GM18507 (cell line): Measurements from ENCODE around the gene EDAR.

Experiments used
- DNase-seq: peaks from one replicate; pipeline ENCODE4 v3.0.0; 2011; ENCODE audit warnings: low read depth; ENCODE audit not compliant: insufficient read length; ENCODE audit errors: extremely low spot score
- FAIRE-seq: peaks from 2 replicates; lab custom pipeline; 2011; peaks lifted over from hg19 to GRCh38; lab: Jason Lieb, UNC

EDAR gene

DNA sequence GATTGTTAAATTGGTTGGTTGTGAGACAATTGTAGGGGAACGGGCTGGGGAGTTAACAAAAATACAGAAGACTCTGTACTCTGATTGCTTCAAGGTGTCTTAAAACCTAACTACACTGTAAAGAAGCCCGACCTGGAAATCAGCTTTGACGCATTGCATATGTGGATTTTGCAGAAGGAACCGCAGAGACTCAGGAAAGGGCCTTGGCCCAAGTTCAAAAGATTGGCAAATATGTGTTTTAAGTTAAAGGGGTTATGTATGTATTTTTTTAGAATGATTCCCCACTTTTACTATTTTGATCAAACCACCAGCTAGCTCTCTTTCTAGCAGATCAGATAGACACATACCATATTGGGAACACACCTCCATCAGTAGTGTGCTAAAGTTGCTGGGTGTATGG, 18.0 kb upstream of the EDAR start:
- FAIRE-seq, result no peak
- DNase-seq, result no peak

- FAIRE-seq (no peak), DNase-seq (no peak)
Observed at GRCh38 chr2:109005686-109006204, 16.7 kb upstream of the EDAR start.

GRCh38 chr2:109001201-109001600, 12.2 kb upstream of the EDAR start:
- DNase-seq, result no peak
- FAIRE-seq, result no peak

DNA sequence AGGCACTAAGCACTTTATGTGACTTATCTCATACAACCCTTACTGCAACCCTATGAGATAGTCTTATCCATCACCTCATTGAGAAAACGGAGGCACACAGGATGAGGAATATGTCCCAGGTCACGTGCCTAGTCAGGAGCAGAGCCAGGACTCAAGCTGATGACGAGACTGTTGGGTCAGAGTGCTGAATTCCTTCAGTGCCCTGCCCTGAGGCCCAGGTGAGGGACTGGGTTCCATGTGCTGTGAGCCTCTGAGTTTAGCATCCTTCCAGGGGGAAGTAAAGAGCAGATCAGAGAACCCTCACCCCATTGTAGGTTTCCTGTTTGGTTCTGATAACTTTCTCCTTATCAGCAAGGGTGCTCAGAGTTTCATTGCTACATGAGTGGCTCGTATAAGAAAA, 11.7 kb upstream of the EDAR start:
- FAIRE-seq (no peak), DNase-seq (no peak)

DNA sequence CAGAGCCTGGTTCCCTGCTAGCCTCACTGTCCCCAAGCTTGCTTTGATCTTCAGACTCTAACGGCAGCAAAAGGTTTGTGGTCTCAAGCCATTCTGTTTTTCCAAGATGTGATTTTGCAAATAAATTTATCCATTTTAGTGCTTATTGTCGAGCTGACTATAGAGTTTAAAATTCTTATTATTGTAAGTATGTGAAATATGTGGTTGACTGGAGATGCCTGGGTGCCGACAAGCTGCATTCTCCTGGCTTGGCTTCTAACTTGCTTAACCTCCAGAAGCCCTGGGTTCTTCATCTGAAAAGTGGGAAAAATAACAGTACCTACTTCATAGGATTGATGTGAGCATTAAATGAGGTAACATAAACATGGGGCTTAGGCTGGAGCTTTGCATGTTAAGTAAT, 9.9 kb upstream of the EDAR start:
- DNase-seq (no peak), FAIRE-seq (no peak)

DNA sequence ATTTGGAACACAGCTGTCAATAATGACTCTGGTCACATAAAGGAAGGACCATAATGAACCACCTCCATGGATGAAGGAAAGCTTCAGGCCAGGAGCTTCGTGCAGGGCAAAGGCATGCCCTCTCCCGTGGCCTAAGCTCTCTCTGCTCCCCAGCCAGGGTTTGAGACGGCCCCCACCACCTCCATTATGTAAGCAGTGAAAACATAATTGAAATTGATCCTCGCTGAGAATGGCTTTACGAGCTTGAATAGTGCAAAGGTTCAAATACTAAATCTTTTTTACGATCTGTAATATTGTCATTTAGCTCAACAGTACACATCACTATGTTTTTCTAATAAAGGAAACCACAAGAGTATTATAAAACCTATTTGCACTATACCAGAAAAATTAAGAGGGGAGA, 5.2 kb upstream of the EDAR start:
- no peak for FAIRE-seq
- DNase-seq, result no peak

GRCh38 chr2:108993095-108993937, 4.3 kb upstream of the EDAR start:
- DNase-seq (no peak), FAIRE-seq (no peak)

DNA sequence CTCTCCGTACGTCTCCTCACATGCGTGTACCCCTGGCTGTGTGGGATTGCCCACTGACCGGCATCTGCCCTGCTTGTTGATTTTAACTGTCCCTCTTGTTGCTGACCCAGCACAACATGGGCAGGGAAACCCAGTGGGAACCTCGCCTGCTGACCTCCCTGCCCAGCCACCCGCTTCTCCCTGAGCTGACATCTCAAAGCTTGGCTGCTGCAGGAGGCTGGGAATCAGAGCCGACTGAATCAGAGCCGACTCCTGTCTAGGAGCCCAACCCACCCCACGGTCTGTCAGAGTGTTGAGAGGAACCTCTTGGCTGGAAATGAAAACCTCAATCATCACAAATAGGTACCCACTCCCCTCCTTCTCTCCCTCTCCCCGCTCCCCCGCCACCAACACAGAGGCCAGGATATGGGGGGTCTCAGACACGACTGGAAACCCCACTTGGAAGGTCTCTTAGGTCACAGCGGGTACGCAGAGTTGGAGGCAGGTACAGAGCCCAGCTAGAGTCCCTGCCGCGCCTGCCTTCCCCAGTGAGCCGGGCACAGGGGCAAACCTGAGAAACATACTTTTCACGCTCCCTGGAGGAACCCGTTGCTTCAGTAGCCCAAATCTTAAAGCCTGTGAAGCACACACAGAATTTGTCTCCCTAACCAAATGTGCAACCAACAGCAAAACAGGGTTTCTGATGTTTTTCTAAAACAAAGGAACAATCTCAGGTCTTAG, 784 bp downstream of the EDAR start:
- no peak for DNase-seq
- FAIRE-seq, result no peak

DNA sequence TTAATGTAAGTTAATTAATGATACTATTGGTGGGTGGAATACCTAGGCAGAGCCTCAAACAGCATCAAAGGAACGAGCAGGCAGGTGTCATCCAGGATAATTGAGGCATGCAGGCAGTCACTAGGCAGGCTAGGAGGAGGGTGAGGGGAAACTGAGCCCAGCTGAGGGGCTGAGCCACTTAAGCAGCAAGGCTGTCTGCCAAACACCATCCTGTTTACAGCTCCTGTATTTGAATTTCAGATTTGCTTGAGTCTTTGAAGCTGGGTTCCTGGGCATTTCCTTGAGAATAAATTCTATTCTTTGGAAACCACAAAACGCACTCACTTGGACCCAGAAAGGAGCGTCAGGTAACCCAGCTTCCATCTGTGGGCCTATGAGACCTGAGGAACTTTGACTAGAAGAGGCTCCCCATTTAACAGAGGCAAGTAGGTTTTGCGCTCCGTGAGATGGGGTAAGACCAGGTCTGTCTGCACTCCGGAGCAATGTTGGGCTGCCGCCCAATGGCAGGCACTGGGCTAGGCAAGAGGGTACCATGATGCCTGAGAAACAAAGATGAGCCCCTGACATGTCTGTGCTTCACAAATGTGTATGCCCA, 2.0 kb downstream of the EDAR start:
- FAIRE-seq (no peak), DNase-seq (no peak)

DNA sequence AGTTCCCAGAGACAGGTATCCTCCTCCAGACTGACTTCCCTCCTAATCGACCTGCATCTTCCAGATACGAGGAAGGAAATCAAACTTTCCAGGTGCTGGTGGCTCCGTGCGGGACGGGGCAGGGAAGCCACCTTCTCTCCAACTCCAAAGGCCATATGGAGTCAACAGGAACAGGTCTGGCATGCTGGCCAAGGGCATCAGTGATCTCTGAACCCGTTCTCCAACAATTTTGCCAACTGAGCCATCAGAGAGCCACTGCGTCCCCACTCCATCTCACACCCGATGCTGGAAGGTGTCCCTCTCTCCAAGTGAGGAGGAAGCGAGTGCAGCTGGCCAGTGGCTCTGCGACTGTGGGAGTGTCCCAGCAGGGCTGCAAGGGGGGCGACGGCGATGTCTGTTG, 5.4 kb downstream of the EDAR start:
- DNase-seq (no peak), FAIRE-seq (no peak)

- FAIRE-seq (no peak), DNase-seq (no peak)
Observed at GRCh38 chr2:108983061-108983460, 6.0 kb downstream of the EDAR start.

DNA sequence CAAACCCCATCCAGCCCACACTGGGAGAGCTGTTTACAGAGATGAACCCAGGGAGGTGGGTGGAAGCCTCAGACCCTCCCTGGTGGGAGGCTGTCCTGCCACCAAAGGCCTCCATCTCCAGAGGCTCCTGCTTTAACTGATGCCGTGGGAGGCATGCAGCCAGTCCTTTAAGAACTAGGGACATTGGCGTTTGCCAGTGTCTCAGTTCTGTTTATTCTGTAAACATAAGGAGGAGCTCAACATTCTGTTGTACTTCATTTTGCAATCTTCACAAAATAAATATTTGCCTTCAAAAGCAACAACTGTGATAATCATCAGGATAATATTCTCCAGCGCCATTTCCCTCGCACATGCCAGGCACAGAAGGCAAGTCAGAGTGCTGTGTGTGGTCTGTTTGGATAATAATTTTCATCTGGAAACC, 6.8 kb downstream of the EDAR start:
- DNase-seq (no peak), FAIRE-seq (no peak)

GRCh38 chr2:108981846-108982245, 7.2 kb downstream of the EDAR start:
- FAIRE-seq (no peak), DNase-seq (no peak)

DNA sequence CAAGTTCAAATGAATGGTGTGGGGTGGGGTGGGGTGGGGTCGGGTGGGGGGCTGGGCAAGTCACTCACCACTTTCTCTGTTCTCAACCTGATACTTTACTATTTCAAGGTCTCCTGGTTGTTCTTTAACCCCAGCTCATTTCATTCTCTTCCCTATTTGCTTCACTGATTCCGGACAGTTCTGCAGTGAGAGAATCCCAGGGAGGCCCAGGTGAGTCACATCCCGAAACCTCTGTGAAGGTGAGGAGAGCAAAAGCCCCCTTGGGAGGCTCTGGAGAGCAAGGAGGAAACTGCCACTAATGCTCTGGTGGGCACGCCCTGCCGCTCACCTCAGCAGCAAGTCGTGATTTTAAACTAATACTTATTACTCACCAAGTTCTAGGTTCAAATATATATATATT, 8.9 kb downstream of the EDAR start:
- DNase-seq, result no peak
- FAIRE-seq, result no peak

- DNase-seq, result no peak
- FAIRE-seq, result no peak
Observed at GRCh38 chr2:108979461-108979860, 9.6 kb downstream of the EDAR start.

DNA sequence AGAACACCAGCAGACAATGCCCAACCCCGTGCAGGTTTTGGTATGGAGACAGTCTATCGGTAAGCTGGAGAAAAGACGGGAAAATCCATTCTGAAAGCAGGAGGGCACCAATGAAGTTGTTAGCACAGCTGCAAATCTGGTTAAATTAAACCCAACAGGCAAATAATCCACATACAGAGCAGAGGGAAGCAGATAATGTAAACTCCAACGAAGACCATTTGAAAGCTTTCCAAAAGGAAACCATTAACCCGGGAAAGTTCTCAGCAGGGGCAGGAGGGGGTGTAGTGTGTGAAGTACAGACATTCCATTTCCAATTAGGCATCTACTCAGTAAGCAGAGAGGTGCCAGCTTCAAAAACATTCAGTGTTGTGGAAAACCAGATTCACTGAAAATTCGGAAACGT, 10.3 kb downstream of the EDAR start:
- DNase-seq, result no peak
- FAIRE-seq, result no peak

DNA sequence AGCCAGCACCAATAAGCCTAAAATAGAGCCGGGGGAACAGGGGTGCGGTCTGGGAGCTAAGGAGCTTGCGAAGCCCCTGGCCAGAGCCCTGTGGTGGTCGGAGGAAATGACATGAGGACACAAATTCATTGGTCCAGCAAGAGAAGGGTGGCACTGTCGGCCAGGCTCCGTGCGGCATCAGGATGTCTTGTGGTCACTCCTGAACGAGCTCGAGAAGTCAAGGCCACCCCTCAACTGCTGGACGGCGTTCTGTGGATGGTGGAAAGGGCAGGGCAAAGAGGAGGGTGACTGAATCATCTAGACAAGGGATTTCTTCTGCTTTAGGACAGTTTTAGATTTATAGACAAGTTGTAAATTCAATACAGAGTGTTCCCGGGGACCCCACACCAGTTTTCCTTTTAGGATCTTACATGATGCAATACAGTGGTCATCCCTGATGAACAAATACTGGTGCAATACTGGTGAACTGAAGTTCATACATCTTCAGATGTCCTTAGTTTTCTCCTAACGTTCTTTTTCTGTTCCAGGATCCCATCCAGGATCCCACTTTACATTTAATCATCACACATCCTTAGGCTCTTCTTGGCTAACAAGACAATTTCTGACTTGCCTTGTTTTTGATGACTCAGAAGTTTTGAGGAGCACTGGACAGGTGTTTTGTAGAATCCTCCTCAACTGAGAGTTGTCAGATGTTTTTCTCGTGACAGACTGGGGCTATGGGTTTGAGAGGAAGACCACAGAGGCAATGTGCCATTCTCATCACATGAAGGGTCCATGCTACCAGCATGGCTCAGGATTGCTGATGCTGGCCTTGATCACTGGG, 13.2 kb downstream of the EDAR start:
- DNase-seq, result no peak
- no peak for FAIRE-seq

DNA sequence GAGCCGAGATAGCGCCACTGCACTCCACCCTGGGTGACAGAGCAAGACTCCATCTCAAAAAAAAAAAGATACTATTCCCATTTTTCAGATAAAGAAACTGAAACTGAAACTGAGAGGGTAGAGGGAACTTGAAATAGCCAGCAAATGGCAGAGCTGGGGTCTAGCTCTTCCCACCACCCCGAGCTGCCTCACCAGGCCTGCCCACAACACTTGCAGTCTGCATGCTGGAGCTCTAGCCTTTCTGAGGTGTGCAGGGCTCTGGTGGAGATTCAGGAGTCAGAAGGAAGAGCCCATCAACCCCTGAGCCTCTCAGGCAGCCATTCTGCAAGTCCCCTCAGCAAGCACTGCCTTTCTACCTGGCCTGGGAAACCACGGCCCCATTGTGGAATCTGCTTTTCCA, 14.3 kb downstream of the EDAR start:
- FAIRE-seq (no peak), DNase-seq (no peak)

- no peak for DNase-seq
- no peak for FAIRE-seq
Observed at GRCh38 chr2:108972663-108973062, 16.4 kb downstream of the EDAR start.
